CD1c-positive myeloid dendritic cell (primary cell): ENCODE measurements around the gene INPP4B.

Experiments
- DNase-seq: peaks from one replicate; pipeline ENCODE4 v3.0.0-alpha.2; 2016; ENCODE audit errors: extremely low spot score

The INPP4B gene

DNA sequence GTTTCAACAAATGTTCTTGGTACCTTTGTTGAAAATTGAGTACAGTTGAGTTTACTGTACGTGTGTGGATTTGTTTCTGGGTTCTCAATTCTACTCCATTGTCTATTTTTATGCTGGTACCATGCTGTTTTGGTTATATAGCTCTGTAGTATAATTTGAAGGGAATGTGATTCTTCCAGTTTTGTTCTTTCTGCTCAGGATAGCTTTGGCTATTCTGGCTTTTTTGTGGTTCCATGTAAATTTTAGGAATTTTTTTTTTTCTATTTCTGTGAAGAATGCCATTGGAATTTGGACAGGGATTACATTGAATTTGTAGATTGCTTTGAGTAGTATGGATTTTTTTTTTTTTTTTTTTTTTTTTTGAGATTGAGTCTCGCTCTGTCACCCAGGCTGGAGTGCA is 836.4 kb downstream of the INPP4B start:
- no peak for DNase-seq

DNA sequence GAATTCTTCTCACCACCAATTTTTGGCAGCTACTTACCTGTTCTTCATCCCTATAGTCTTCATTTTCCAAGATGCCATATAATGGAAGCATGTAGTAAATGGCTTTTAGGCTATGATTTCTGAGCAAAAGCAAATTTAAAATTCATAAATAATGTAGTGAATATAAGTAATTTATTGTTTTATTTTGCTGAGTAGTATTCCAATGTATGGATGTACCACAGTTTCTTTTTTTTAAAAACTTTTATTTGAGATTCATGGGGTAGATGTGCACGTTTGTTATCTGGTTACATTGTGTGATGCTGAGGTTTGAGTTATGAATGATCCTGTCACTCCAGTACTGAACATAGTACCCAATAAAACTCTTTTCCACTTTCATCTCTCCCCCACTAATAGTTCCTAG is 840.6 kb downstream of the INPP4B start:
- no peak for DNase-seq

DNA sequence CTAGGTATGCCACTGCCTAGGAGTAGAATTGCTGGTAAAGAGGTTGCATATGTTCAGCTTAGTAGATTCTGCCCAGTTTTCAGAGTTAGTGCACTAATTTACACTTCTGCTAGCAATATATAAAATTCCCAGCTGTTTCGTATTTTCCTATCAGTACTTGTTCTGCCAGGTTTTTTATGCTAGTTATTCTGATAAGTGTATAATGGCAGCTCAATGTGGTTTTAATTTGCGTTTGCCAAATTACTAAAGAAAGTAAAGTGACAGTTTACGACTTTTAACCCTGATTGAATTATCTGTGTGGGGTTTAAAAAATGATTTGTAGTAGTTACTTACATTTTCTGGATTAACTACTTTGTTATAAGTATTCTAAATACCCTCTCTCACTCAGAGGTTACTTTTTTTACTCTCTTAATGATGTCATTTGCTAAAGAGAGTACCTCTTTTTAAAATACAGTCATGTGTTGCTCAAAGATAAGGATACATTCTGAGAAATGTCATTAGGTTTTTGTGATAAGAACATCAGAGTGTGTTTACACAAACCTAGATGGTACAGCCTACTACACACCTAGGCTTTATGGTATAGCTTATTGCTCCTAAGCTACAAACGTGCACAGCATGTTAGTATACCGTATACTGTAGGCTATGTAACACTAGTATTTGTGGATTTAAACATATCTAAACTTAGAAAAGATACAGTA is 846.5 kb downstream of the INPP4B start:
- DNase-seq = no peak

- DNase-seq = no peak
These were observed 851.0 kb downstream of the INPP4B start for GRCh38 chr4:141995056-141995455.

GRCh38 chr4:141977433-141977832 is 868.7 kb downstream of the INPP4B start:
- DNase-seq = no peak
